Natural killer cell (primary cell): Measurements from ENCODE around the gene OTUD1. TPM values are rescaled to one million over a fixed set of nuclear protein-coding genes. Genes with fewer than 3 reads are reported as not detected.
"Not testable (repeated sequence)": the region's sequence is repeated elsewhere in the genome, so short reads cannot be mapped to it uniquely, and the experiment has no call there.

Experiments used
- ATAC-seq, 3 donors: fragments of 150-1000 bp in 2 of 3; fragments of 200-7000 bp in 1 of 3; cut with Tn5 transposase; 1 replicate in 1 of 3; 2 replicates in 2 of 3; pipeline ENCODE4 v1.10.0; 2021; ENCODE audit warnings: mild to moderate bottlenecking in 2 of 3, moderate library complexity in 2 of 3
- DNase-seq, 2 donors: peaks; one replicate each; pipeline versions ENCODE4 v3.0.0 to v3.0.0-alpha.2; 2013 to 2021; ENCODE audit warnings: mixed read lengths in 1 of 2
- H3K27ac ChIP-seq: one replicate; pipeline ENCODE4 v1.5.1; 2013; ENCODE audit warnings: mild to moderate bottlenecking, low read length
- H3K27me3 ChIP-seq: one replicate; pipeline ENCODE4 v1.6.1; 2013; ENCODE audit warnings: low read length; ENCODE audit not compliant: control insufficient read depth, insufficient read depth
- H3K36me3 ChIP-seq: one replicate; pipeline ENCODE4 v1.6.1; 2013; ENCODE audit warnings: low read length; ENCODE audit not compliant: control insufficient read depth, insufficient read depth
- H3K4me1 ChIP-seq: one replicate; pipeline ENCODE4 v1.6.1; 2013; ENCODE audit warnings: low read length; ENCODE audit not compliant: control insufficient read depth, insufficient read depth
- H3K4me3 ChIP-seq: one replicate; pipeline ENCODE4 v1.5.1; 2013; ENCODE audit warnings: low read length
- H3K9me3 ChIP-seq: one replicate; pipeline ENCODE4 v1.6.1; 2013; ENCODE audit warnings: low read length; ENCODE audit not compliant: control insufficient read depth, insufficient read depth
- H3K27ac Mint-ChIP-seq, 2 donors: one replicate each; pipeline ENCODE4 v1.8.0; 2022; ENCODE audit warnings: mild to moderate bottlenecking in 2 of 2, mixed read lengths in 2 of 2, moderate library complexity in 1 of 2
- H3K27me3 Mint-ChIP-seq, 2 donors: one replicate each; pipeline ENCODE4 v1.8.0; 2022; ENCODE audit warnings: low read depth in 2 of 2, mixed read lengths in 2 of 2
- H3K36me3 Mint-ChIP-seq: one replicate; pipeline ENCODE4 v1.8.0; 2022; ENCODE audit warnings: mixed read lengths
- H3K4me1 Mint-ChIP-seq, 2 donors: one replicate each; pipeline ENCODE4 v1.8.0; 2022; ENCODE audit warnings: mixed read lengths in 2 of 2
- H3K4me3 Mint-ChIP-seq: one replicate; pipeline ENCODE4 v1.8.0; 2022; ENCODE audit warnings: mild to moderate bottlenecking, moderate library complexity, mixed read lengths
- H3K9me3 Mint-ChIP-seq, 2 donors: one replicate each; pipeline ENCODE4 v1.8.0; 2022; ENCODE audit warnings: mixed read lengths in 2 of 2
- CTCF ChIP-seq: fragments of 200-600 bp; IDR thresholded peaks from one replicate; pipeline ENCODE4 v1.8.0; 2022; ENCODE audit warnings: antibody characterized with exemption
- WGBS: methylation state at CpG from one replicate; pipeline ENCODE4 v1.1.7; 2013; ENCODE audit warnings: missing lambda C conversion rate; ENCODE audit not compliant: insufficient coverage; 5-methylcytosine and 5-hydroxymethylcytosine counted together
- intact Hi-C: fragments of 100-400 bp; cut with micrococcal nuclease; formaldehyde crosslinking; loops from one replicate; pipeline ENCODE4 v1.14.2; 2022
- total RNA-seq, 4 donors: library from RNA; stranded (reverse); fragments of 120-200 nt in 1 of 4; gene quantifications; one replicate each; pipeline versions ENCODE4 v1.2.3 to v1.2.4, GENCODE V29; 2013 to 2022

OTUD1 gene
- total RNA-seq: 10 to 100 TPM; 24.8 to 49.3 (median 45.5) TPM
- total RNA-seq (2013): 48.5 TPM

- no peaks in the 10 kb centered on the region for H3K9me3 Mint-ChIP-seq
- Histone ChIP-seq H3K9me3 (no peaks in the 10 kb centered on the region), H3K27me3 (no peaks in the 10 kb centered on the region), H3K36me3 (no peaks in the 10 kb centered on the region), H3K27ac (peak within 1 kb of the TSS; percentile 84), H3K4me1 (peaks cover 16% of the 10 kb centered on the region), H3K4me3 (peak within 1 kb of the TSS; percentile 59)
- DNase-seq: peak; percentile 92 to 97
- 1% methylated on average over 115 of the region's 115 CpGs for WGBS
- peak within 1 kb of the TSS; percentile 87 to 91 for H3K27ac Mint-ChIP-seq
- peaks cover 30 to 39% of the 10 kb centered on the region in 2 donors for H3K4me1 Mint-ChIP-seq
- H3K4me3 Mint-ChIP-seq: peak within 1 kb of the TSS; percentile 94
- H3K27me3 Mint-ChIP-seq: no peaks in the 10 kb centered on the region
- intact Hi-C loops: no loop called here
- H3K36me3 Mint-ChIP-seq: no peaks in the 10 kb centered on the region
- TF ChIP-seq CTCF: no peak
- ATAC-seq: peak; percentile 87 to 94 (median 90)
Observed at GRCh38 chr10:23438547-23439451, at the start of gene OTUD1. OTUD1 (plus strand) TSS chr10:23439075; CDS start chr10:23439458, 383 bp downstream.

GRCh38 chr10:23390408-23390807, 48.5 kb upstream of the OTUD1 start:
- WGBS: 91% methylated on average over 10 of the region's 10 CpGs
- not testable (repeated sequence) for ATAC-seq

GRCh38 chr10:23390809-23391208, 48.1 kb upstream of the OTUD1 start:
- no peak for ATAC-seq
- H3K4me3 ChIP-seq: no peak overlapping the region
- intact Hi-C loops: no loop called here

More at GRCh38 chr10:23390408-23390807, 48.5 kb upstream of the OTUD1 start:
- H3K9me3 Mint-ChIP-seq, H3K27me3 ChIP-seq, DNase-seq, H3K9me3 ChIP-seq, H3K36me3 Mint-ChIP-seq, H3K4me3 Mint-ChIP-seq, H3K4me1 Mint-ChIP-seq, H3K27ac ChIP-seq, H3K27ac Mint-ChIP-seq, H3K36me3 ChIP-seq, H3K4me1 ChIP-seq, intact Hi-C loops, H3K27me3 Mint-ChIP-seq, H3K4me3 ChIP-seq: not testable (repeated sequence)

More at GRCh38 chr10:23390809-23391208, 48.1 kb upstream of the OTUD1 start:
- H3K9me3 Mint-ChIP-seq: no peaks in the 10 kb centered on the region
- no peak overlapping the region for H3K27ac Mint-ChIP-seq
- no peaks in the 10 kb centered on the region for H3K36me3 Mint-ChIP-seq
- H3K27ac ChIP-seq: no peak overlapping the region
- H3K9me3 ChIP-seq: no peaks in the 10 kb centered on the region
- no peak for DNase-seq
- no peaks in the 10 kb centered on the region for H3K4me1 ChIP-seq
- TF ChIP-seq CTCF: no peak
- no peaks in the 10 kb centered on the region for H3K36me3 ChIP-seq
- no peaks in the 10 kb centered on the region for H3K27me3 ChIP-seq
- WGBS: 95% methylated on average over 3 of the region's 4 CpGs
- peaks cover 0 to 9% of the 10 kb centered on the region in 2 donors for H3K27me3 Mint-ChIP-seq
- H3K4me1 Mint-ChIP-seq: no peaks in the 10 kb centered on the region
- H3K4me3 Mint-ChIP-seq: no peak overlapping the region
